PFSK-1 (cell line): ENCODE measurements around the gene HES3.

Experiments
- FOXP2 ChIP-seq: optimal IDR thresholded peaks from 2 replicates; pipeline ENCODE3; 2011; ENCODE audit warnings: borderline replicate concordance, control low read depth, inconsistent platforms; ENCODE audit not compliant: insufficient read depth; ENCODE audit errors: extremely low read length, extremely low read depth
- POLR2AphosphoS5 ChIP-seq: IDR thresholded peaks from 2 replicates; pipeline ENCODE4 v1.6.1; 2012; ENCODE audit warnings: low read depth, mild to moderate bottlenecking, control low read depth, low read length, moderate library complexity
- REST ChIP-seq, 2 experiments: IDR thresholded peaks; 2 replicates each; pipeline versions ENCODE4 v1.6.1 to v1.8.0; 2011 to 2012; ENCODE audit warnings: low read depth in 2 of 2, low read length in 2 of 2, control low read depth in 1 of 2, inconsistent platforms in 1 of 2, mild to moderate bottlenecking in 1 of 2, moderate library complexity in 1 of 2; ENCODE audit not compliant: insufficient read depth in 1 of 2
- SIN3A ChIP-seq: IDR thresholded peaks from 2 replicates; pipeline ENCODE4 v1.6.1; 2012; ENCODE audit warnings: mild to moderate bottlenecking, low read length, moderate library complexity, borderline replicate concordance; ENCODE audit not compliant: insufficient read depth
- TAF1 ChIP-seq: IDR thresholded peaks from 2 replicates; pipeline ENCODE4 v1.6.1; 2012; ENCODE audit warnings: low read length, control low read depth, borderline replicate concordance; ENCODE audit not compliant: insufficient read depth

The HES3 gene

GRCh38 chr1:6256645-6257044 is 12.7 kb downstream of the HES3 start:
- TF ChIP-seq SIN3A (no peak), TAF1 (no peak), REST (IDR thresholded peaks at IDR 0.05; ENCODE audit: insufficient read depth in 1 of 2, low read depth in 2 of 2, low read length in 2 of 2) (no peak), POLR2AphosphoS5 (no peak), FOXP2 (no peak)

- no peak for TF ChIP-seq REST (IDR thresholded peaks at IDR 0.05; ENCODE audit: insufficient read depth in 1 of 2, low read depth in 2 of 2, low read length in 2 of 2)
- TF ChIP-seq POLR2AphosphoS5 = no peak
- no peak for TF ChIP-seq TAF1
- TF ChIP-seq FOXP2 = no peak
- no peak for TF ChIP-seq SIN3A
These were observed 13.6 kb downstream of the HES3 start for GRCh38 chr1:6257541-6258069.

GRCh38 chr1:6258675-6259074 is 14.7 kb downstream of the HES3 start:
- TF ChIP-seq POLR2AphosphoS5 = no peak
- TF ChIP-seq FOXP2 = no peak
- no peak for TF ChIP-seq REST (IDR thresholded peaks at IDR 0.05; ENCODE audit: insufficient read depth in 1 of 2, low read depth in 2 of 2, low read length in 2 of 2)
- no peak for TF ChIP-seq SIN3A
- TF ChIP-seq TAF1 = no peak

GRCh38 chr1:6259491-6260362 is 15.7 kb downstream of the HES3 start:
- TF ChIP-seq TAF1 = no peak
- TF ChIP-seq SIN3A = no peak
- peak; percentile 23 for TF ChIP-seq FOXP2
- no peak for TF ChIP-seq POLR2AphosphoS5

- TF ChIP-seq REST (IDR thresholded peaks at IDR 0.05; ENCODE audit: insufficient read depth in 1 of 2, low read depth in 2 of 2, low read length in 2 of 2) (no peak), POLR2AphosphoS5 (no peak), TAF1 (no peak), SIN3A (no peak), FOXP2 (no peak)
These were observed 16.5 kb downstream of the HES3 start for GRCh38 chr1:6260433-6260934.
